Measurements from ENCODE around the gene RXRA.

The RXRA gene

DNA sequence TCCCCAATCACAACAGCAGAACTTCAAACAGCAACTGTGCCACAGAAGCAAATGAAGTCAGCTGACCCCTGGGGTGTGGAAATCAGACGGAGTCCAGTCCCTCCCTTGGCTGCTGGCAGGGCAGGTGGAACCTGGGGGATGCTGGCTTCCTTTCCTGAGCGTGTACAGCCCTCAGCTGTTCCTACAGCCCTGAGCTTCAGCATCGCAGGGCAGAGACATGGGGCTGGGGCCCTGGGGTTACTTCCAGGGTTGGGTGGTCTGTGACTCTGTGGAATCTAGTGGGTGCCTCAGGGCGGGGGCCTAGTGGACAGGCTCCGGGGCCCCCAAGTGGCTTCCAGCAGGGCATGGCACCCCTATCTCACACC, 7.3 kb upstream of the RXRA start:
- TF ChIP-seq POLR2AphosphoS5 (IDR thresholded peaks at IDR 0.05; ENCODE audit: low read depth, low read length) (no peak), FOXP2 (optimal IDR thresholded peaks at IDR 0.05; ENCODE audit: borderline replicate concordance, extremely low read depth, extremely low read length, insufficient read depth) (no peak), TAF1 (IDR thresholded peaks at IDR 0.05; ENCODE audit: borderline replicate concordance, insufficient read depth, low read length) (no peak), SIN3A (IDR thresholded peaks at IDR 0.05; ENCODE audit: borderline replicate concordance, insufficient read depth, low read length) (no peak)
- TF ChIP-seq, protein P1, sequence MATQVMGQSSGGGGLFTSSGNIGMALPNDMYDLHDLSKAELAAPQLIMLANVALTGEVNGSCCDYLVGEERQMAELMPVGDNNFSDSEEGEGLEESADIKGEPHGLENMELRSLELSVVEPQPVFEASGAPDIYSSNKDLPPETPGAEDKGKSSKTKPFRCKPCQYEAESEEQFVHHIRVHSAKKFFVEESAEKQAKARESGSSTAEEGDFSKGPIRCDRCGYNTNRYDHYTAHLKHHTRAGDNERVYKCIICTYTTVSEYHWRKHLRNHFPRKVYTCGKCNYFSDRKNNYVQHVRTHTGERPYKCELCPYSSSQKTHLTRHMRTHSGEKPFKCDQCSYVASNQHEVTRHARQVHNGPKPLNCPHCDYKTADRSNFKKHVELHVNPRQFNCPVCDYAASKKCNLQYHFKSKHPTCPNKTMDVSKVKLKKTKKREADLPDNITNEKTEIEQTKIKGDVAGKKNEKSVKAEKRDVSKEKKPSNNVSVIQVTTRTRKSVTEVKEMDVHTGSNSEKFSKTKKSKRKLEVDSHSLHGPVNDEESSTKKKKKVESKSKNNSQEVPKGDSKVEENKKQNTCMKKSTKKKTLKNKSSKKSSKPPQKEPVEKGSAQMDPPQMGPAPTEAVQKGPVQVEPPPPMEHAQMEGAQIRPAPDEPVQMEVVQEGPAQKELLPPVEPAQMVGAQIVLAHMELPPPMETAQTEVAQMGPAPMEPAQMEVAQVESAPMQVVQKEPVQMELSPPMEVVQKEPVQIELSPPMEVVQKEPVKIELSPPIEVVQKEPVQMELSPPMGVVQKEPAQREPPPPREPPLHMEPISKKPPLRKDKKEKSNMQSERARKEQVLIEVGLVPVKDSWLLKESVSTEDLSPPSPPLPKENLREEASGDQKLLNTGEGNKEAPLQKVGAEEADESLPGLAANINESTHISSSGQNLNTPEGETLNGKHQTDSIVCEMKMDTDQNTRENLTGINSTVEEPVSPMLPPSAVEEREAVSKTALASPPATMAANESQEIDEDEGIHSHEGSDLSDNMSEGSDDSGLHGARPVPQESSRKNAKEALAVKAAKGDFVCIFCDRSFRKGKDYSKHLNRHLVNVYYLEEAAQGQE (IDR thresholded peaks at IDR 0.05; ENCODE audit: insufficient read depth in 1 of 2, low read depth in 2 of 2, low read length in 2 of 2), result no peak

GRCh38 chr9:134319306-134320125, 6.7 kb upstream of the RXRA start:
- TF ChIP-seq TAF1 (IDR thresholded peaks at IDR 0.05; ENCODE audit: borderline replicate concordance, insufficient read depth, low read length) (no peak), POLR2AphosphoS5 (IDR thresholded peaks at IDR 0.05; ENCODE audit: low read depth, low read length) (no peak), FOXP2 (optimal IDR thresholded peaks at IDR 0.05; ENCODE audit: borderline replicate concordance, extremely low read depth, extremely low read length, insufficient read depth) (no peak)

DNA sequence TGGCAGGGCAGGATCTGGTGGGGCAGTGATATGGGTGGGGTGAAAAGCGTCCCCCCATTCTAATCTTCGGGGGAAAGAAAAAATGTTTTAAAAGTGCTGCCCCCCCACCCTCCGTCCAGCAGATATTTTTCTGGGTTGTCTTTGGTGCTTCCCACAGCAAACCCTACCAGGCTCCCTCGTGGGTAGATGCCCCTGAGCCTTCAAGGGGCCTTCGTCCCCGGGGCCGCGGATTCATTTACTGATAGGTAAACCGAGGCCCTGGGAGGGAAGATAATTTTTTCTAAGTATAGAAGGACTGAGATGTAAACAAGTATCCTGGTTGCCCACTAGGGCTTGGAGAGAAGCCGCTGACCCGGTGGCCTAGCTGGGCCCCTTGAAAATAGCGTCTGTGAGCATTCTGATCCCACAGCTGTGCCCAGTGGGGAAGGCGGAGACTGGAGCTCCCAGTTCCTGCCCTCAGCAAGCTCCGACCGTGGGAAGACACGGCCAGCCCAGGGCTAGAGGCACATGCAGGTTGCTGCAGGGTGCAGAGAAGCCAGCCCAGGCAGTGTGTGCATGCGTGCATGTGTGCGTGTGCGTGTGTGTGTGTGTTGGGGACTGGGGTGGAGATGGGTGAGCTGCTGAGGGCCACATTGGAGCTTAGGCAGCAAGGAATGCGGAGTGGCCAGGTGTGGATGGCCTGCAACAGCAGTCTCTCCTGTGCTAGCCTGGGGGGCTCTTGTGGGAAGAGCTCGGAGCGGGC, 6.0 kb upstream of the RXRA start:
- TF ChIP-seq FOXP2 (optimal IDR thresholded peaks at IDR 0.05; ENCODE audit: borderline replicate concordance, extremely low read depth, extremely low read length, insufficient read depth), result no peak
- TF ChIP-seq, protein P1 (IDR thresholded peaks at IDR 0.05; ENCODE audit: insufficient read depth in 1 of 2, low read depth in 2 of 2, low read length in 2 of 2), result no peak
- TF ChIP-seq POLR2AphosphoS5 (IDR thresholded peaks at IDR 0.05; ENCODE audit: low read depth, low read length), result no peak
- TF ChIP-seq TAF1 (IDR thresholded peaks at IDR 0.05; ENCODE audit: borderline replicate concordance, insufficient read depth, low read length), result no peak
- no peak for TF ChIP-seq SIN3A (IDR thresholded peaks at IDR 0.05; ENCODE audit: borderline replicate concordance, insufficient read depth, low read length)

- TF ChIP-seq, protein P1 (IDR thresholded peaks at IDR 0.05; ENCODE audit: insufficient read depth in 1 of 2, low read depth in 2 of 2, low read length in 2 of 2), result no peak
- no peak for TF ChIP-seq SIN3A (IDR thresholded peaks at IDR 0.05; ENCODE audit: borderline replicate concordance, insufficient read depth, low read length)
- TF ChIP-seq POLR2AphosphoS5 (IDR thresholded peaks at IDR 0.05; ENCODE audit: low read depth, low read length), result no peak
- TF ChIP-seq TAF1 (IDR thresholded peaks at IDR 0.05; ENCODE audit: borderline replicate concordance, insufficient read depth, low read length), result no peak
- no peak for TF ChIP-seq FOXP2 (optimal IDR thresholded peaks at IDR 0.05; ENCODE audit: borderline replicate concordance, extremely low read depth, extremely low read length, insufficient read depth)
These were observed 5.3 kb upstream of the RXRA start for GRCh38 chr9:134320868-134321471.

DNA sequence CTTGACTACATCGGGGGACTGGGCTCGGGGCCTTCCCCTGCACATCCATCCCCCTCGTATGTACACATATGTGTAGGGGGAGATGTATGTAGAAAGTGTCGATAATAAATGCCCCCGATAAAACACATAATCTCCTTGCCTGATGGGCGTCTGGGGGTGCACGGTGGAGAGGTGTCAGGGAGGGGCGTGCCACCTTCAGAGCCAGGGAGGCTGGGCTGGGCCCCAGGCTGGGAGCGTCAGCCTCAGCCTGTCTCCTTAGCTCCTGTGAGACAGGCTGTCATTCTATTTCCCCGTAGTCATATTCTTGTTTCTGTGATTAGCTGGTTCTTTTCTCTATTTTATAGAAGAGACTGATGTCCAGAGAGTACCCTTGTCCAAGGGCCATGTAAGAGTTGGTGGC, 4.7 kb upstream of the RXRA start:
- no peak for TF ChIP-seq POLR2AphosphoS5 (IDR thresholded peaks at IDR 0.05; ENCODE audit: low read depth, low read length)
- no peak for TF ChIP-seq FOXP2 (optimal IDR thresholded peaks at IDR 0.05; ENCODE audit: borderline replicate concordance, extremely low read depth, extremely low read length, insufficient read depth)
- TF ChIP-seq SIN3A (IDR thresholded peaks at IDR 0.05; ENCODE audit: borderline replicate concordance, insufficient read depth, low read length), result no peak
- TF ChIP-seq, protein P1 (IDR thresholded peaks at IDR 0.05; ENCODE audit: insufficient read depth in 1 of 2, low read depth in 2 of 2, low read length in 2 of 2), result no peak
- TF ChIP-seq TAF1 (IDR thresholded peaks at IDR 0.05; ENCODE audit: borderline replicate concordance, insufficient read depth, low read length), result no peak
